Central memory CD4-positive, alpha-beta T cell (primary cell): ENCODE data around the gene NAIF1.
"Not testable (repeated sequence)": the region's sequence is repeated elsewhere in the genome, so short reads cannot be mapped to it uniquely, and the experiment has no call there.

Source experiments
- DNase-seq: peaks from one replicate; pipeline ENCODE4 v3.0.0; 2022
- total RNA-seq, 3 experiments: gene quantifications; one replicate each; lab custom pipeline; 2026; lab: John Stamatoyannopoulos, UW

The NAIF1 gene
- 12.7 to 18.4 (median 14.0) reads per million in 3 experiments for total RNA-seq

GRCh38 chr9:128066713-128067644 lies at the start of gene NAIF1:
NAIF1 (minus strand) TSS chr9:128067320; CDS start chr9:128067101, 219 bp downstream.
- peak; percentile 97 for DNase-seq

- DNase-seq: no peak
These were observed 49.3 kb upstream of the NAIF1 start for GRCh38 chr9:128116104-128117083.

- DNase-seq: no peak
These were observed 48.3 kb upstream of the NAIF1 start for GRCh38 chr9:128115187-128116103.

- DNase-seq: no peak
These were observed 47.4 kb upstream of the NAIF1 start for GRCh38 chr9:128114326-128115186.

- DNase-seq: no peak
These were observed 46.6 kb upstream of the NAIF1 start for GRCh38 chr9:128113526-128114325.

GRCh38 chr9:128111726-128112125 lies 44.6 kb upstream of the NAIF1 start:
- not testable (repeated sequence) for DNase-seq

- no peak for DNase-seq
These were observed 42.1 kb upstream of the NAIF1 start for GRCh38 chr9:128109050-128109709.

GRCh38 chr9:128108269-128109049 lies 41.3 kb upstream of the NAIF1 start:
- DNase-seq: no peak

GRCh38 chr9:128107468-128108268 lies 40.5 kb upstream of the NAIF1 start:
- DNase-seq: no peak

GRCh38 chr9:128106940-128107467 lies 39.9 kb upstream of the NAIF1 start:
- no peak for DNase-seq

GRCh38 chr9:128106181-128106939 lies 39.2 kb upstream of the NAIF1 start:
- DNase-seq: no peak

GRCh38 chr9:128105538-128106175 lies 38.5 kb upstream of the NAIF1 start:
- no peak for DNase-seq

- DNase-seq: no peak
These were observed 37.1 kb upstream of the NAIF1 start for GRCh38 chr9:128104171-128104618.

- DNase-seq: peak; percentile 33
These were observed 36.5 kb upstream of the NAIF1 start for GRCh38 chr9:128103589-128103962.

GRCh38 chr9:128102861-128103588 lies 35.9 kb upstream of the NAIF1 start:
- DNase-seq: no peak
